Measurements from ENCODE around the gene WDR47.

DNA sequence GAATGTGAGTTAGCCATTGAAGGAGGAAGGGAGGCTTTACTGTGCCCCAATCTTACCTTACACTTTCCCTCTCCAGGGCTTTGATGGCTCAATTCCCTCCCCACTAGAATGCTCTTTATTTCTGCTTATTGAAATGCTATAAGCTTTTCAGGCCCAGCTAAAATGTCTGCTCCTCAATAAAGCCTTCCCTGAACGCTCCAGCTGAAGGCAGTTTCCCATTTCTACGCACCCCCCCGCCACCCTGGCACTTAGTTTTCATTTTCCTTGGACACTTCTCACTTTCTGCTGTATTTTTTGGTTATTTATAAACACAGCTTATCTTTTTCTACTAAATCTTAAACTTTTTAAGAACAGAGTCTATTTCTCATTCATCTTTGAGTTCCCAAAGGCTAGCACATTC lies 41.6 kb upstream of the WDR47 start:
- TF ChIP-seq RARB (CRISPR knock-in tag; IDR thresholded peaks at IDR 0.05) = no peak
- TF ChIP-seq, protein P1, sequence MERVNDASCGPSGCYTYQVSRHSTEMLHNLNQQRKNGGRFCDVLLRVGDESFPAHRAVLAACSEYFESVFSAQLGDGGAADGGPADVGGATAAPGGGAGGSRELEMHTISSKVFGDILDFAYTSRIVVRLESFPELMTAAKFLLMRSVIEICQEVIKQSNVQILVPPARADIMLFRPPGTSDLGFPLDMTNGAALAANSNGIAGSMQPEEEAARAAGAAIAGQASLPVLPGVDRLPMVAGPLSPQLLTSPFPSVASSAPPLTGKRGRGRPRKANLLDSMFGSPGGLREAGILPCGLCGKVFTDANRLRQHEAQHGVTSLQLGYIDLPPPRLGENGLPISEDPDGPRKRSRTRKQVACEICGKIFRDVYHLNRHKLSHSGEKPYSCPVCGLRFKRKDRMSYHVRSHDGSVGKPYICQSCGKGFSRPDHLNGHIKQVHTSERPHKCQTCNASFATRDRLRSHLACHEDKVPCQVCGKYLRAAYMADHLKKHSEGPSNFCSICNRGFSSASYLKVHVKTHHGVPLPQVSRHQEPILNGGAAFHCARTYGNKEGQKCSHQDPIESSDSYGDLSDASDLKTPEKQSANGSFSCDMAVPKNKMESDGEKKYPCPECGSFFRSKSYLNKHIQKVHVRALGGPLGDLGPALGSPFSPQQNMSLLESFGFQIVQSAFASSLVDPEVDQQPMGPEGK (CRISPR knock-in tag; IDR thresholded peaks at IDR 0.05; ENCODE audit: borderline replicate concordance) = no peak
- TF ChIP-seq ISL1 (CRISPR knock-in tag; IDR thresholded peaks at IDR 0.05) = no peak
- no peak for TF ChIP-seq CSDC2 (CRISPR knock-in tag; IDR thresholded peaks at IDR 0.05)
- no peak for TF ChIP-seq ARNTL (CRISPR knock-in tag; IDR thresholded peaks at IDR 0.05; ENCODE audit: borderline replicate concordance, low read depth)
- no peak for TF ChIP-seq ZFP3 (CRISPR knock-in tag; IDR thresholded peaks at IDR 0.05)
- TF ChIP-seq, protein P2, sequence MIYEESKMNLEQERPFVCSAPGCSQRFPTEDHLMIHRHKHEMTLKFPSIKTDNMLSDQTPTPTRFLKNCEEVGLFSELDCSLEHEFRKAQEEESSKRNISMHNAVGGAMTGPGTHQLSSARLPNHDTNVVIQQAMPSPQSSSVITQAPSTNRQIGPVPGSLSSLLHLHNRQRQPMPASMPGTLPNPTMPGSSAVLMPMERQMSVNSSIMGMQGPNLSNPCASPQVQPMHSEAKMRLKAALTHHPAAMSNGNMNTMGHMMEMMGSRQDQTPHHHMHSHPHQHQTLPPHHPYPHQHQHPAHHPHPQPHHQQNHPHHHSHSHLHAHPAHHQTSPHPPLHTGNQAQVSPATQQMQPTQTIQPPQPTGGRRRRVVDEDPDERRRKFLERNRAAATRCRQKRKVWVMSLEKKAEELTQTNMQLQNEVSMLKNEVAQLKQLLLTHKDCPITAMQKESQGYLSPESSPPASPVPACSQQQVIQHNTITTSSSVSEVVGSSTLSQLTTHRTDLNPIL (CRISPR knock-in tag; IDR thresholded peaks at IDR 0.05; ENCODE audit: low read depth) = no peak
- TF ChIP-seq ZC3H10 (CRISPR knock-in tag; IDR thresholded peaks at IDR 0.05) = no peak
- TF ChIP-seq OSR1 (CRISPR knock-in tag; IDR thresholded peaks at IDR 0.05) = no peak
- TF ChIP-seq, protein P3, sequence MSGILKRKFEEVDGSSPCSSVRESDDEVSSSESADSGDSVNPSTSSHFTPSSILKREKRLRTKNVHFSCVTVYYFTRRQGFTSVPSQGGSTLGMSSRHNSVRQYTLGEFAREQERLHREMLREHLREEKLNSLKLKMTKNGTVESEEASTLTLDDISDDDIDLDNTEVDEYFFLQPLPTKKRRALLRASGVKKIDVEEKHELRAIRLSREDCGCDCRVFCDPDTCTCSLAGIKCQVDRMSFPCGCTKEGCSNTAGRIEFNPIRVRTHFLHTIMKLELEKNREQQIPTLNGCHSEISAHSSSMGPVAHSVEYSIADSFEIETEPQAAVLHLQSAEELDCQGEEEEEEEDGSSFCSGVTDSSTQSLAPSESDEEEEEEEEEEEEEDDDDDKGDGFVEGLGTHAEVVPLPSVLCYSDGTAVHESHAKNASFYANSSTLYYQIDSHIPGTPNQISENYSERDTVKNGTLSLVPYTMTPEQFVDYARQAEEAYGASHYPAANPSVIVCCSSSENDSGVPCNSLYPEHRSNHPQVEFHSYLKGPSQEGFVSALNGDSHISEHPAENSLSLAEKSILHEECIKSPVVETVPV (CRISPR knock-in tag; IDR thresholded peaks at IDR 0.05) = no peak
- TF ChIP-seq, protein P4, sequence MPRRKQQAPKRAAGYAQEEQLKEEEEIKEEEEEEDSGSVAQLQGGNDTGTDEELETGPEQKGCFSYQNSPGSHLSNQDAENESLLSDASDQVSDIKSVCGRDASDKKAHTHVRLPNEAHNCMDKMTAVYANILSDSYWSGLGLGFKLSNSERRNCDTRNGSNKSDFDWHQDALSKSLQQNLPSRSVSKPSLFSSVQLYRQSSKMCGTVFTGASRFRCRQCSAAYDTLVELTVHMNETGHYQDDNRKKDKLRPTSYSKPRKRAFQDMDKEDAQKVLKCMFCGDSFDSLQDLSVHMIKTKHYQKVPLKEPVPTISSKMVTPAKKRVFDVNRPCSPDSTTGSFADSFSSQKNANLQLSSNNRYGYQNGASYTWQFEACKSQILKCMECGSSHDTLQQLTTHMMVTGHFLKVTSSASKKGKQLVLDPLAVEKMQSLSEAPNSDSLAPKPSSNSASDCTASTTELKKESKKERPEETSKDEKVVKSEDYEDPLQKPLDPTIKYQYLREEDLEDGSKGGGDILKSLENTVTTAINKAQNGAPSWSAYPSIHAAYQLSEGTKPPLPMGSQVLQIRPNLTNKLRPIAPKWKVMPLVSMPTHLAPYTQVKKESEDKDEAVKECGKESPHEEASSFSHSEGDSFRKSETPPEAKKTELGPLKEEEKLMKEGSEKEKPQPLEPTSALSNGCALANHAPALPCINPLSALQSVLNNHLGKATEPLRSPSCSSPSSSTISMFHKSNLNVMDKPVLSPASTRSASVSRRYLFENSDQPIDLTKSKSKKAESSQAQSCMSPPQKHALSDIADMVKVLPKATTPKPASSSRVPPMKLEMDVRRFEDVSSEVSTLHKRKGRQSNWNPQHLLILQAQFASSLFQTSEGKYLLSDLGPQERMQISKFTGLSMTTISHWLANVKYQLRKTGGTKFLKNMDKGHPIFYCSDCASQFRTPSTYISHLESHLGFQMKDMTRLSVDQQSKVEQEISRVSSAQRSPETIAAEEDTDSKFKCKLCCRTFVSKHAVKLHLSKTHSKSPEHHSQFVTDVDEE (CRISPR knock-in tag; IDR thresholded peaks at IDR 0.05) = no peak
- no peak for TF ChIP-seq ZFP30 (CRISPR knock-in tag; IDR thresholded peaks at IDR 0.05)
